DOHH2 (cell line): ENCODE data around the gene MYBL2.

Experiments
- CTCF ChIP-seq: fragments of 200-600 bp; sonication (generic); IDR thresholded peaks from one replicate; pipeline ENCODE4 v1.5.1; 2014; ENCODE audit warnings: antibody characterized with exemption, mild to moderate bottlenecking, low read depth, low read length; ENCODE audit not compliant: poor library complexity, severe bottlenecking
- EZH2phosphoT487 ChIP-seq: fragments of 200-600 bp; sonication (generic); IDR thresholded peaks from 2 replicates; pipeline ENCODE4 v1.6.1; 2017; ENCODE audit warnings: borderline replicate concordance, mild to moderate bottlenecking, antibody characterized with exemption, low read length, moderate library complexity, mixed read lengths

DNA sequence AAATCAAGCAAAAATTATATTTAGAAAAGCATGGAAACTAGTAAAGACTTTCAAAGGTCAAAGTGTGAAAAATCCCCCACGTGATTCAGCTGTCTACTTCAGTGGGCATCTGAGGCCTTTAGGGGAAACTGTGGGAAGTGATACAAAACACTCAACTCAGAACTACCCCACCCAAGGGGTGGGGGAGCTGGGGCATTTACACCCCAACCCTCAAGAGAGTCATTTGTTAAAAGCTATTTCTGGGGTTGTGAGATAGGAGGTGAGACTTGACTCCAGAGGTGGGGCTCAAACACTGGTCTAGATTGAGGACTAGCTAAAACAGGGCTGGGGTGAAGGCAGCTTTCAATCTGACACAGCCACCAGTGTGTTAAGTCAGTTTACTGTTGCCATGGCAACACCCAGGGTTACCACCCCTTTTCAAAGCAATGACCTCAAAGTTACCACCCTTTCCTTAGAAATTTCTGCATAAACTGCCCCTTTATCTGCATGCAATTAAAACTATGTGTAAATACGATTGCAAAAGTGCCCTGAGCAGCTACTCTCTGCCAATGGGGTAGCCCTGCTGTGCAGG lies 69.8 kb downstream of the MYBL2 start:
- TF ChIP-seq CTCF: no peak
- TF ChIP-seq EZH2phosphoT487: no peak
